Upper lobe of right lung (tissue), 1 donor: ENCODE measurements around the gene BCAR3. TPM values are rescaled to one million over a fixed set of nuclear protein-coding genes. Genes with fewer than 3 reads are reported as not detected.
"Not testable (repeated sequence)": the region's sequence is repeated elsewhere in the genome, so short reads cannot be mapped to it uniquely, and the experiment has no call there.

Experiments used
- ATAC-seq: fragments of 200-7000 bp; cut with Tn5 transposase; one replicate; pipeline ENCODE4 v1.9.1; 2020; ENCODE audit warnings: mild to moderate bottlenecking, moderate library complexity
- DNase-seq: peaks from one replicate; pipeline ENCODE4 v3.0.0-alpha.2; 2020
- H3K27ac ChIP-seq: fragments of 200-600 bp; one replicate; pipeline ENCODE4 v1.8.0; 2022
- H3K27me3 ChIP-seq: fragments of 200-600 bp; one replicate; pipeline ENCODE4 v1.8.0; 2022; ENCODE audit warnings: mild to moderate bottlenecking
- H3K36me3 ChIP-seq: fragments of 200-600 bp; one replicate; pipeline ENCODE4 v1.8.0; 2022
- H3K4me1 ChIP-seq: fragments of 200-600 bp; one replicate; pipeline ENCODE4 v1.8.0; 2022
- H3K4me3 ChIP-seq: fragments of 200-600 bp; one replicate; pipeline ENCODE4 v1.8.0; 2022; ENCODE audit warnings: mild to moderate bottlenecking
- H3K9me3 ChIP-seq: fragments of 200-600 bp; one replicate; pipeline ENCODE4 v1.8.0; 2022
- intact Hi-C: fragments of 100-400 bp; cut with DNase I; formaldehyde crosslinking; loops from one replicate; pipeline ENCODE4 v1.11.0; 2022
- total RNA-seq: library from RNA; stranded (reverse); fragmentation: NEBNext Ultra II Directional; extraction: Animal tissue kit (Norgen Biotek cat#: 25700); gene quantifications from one replicate; pipeline ENCODE4 v1.2.1, GENCODE V29; 2021
- TF ChIP-seq, protein P1 (sequence below): fragments of 200-600 bp; IDR thresholded peaks from one replicate; pipeline ENCODE4 v1.8.0; 2022; ENCODE audit warnings: antibody characterized with exemption
- donor health status: DM: no; HTN: yes; CAD: no; lungs with severe emphysema.

The BCAR3 gene
- total RNA-seq, 1 donor from 2014 or later = 23.5 TPM

DNA sequence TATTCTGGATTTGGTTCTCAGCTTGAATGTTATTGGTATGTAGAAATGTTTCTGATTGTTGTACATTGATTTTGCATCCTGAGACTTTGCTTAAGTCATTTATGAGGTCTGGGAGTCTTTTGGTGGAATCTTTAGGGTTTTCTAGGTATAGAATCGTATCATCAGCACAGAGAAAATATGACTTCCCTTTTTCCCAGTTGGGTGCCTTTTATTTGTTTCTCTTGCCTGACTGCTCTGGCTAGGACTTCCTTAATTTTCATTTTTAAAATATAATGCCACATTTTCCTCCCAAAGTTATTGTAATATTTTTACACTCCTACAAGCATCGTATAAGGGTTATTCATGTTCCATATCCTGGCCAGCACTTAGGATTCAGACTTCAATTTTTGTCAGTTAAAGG, 122.6 kb downstream of the BCAR3 start:
- ATAC-seq (no peak), DNase-seq (no peak)
- intact Hi-C loops = no loop called here
- no peak overlapping the region for H3K4me3 ChIP-seq
- no peak overlapping the region for H3K27ac ChIP-seq
- H3K36me3 ChIP-seq = peaks cover 35% of the 10 kb centered on the region
- H3K4me1 ChIP-seq = peaks cover 11% of the 10 kb centered on the region
- H3K9me3 ChIP-seq = no peaks in the 10 kb centered on the region
- no peaks in the 10 kb centered on the region for H3K27me3 ChIP-seq
- TF ChIP-seq, protein P1, sequence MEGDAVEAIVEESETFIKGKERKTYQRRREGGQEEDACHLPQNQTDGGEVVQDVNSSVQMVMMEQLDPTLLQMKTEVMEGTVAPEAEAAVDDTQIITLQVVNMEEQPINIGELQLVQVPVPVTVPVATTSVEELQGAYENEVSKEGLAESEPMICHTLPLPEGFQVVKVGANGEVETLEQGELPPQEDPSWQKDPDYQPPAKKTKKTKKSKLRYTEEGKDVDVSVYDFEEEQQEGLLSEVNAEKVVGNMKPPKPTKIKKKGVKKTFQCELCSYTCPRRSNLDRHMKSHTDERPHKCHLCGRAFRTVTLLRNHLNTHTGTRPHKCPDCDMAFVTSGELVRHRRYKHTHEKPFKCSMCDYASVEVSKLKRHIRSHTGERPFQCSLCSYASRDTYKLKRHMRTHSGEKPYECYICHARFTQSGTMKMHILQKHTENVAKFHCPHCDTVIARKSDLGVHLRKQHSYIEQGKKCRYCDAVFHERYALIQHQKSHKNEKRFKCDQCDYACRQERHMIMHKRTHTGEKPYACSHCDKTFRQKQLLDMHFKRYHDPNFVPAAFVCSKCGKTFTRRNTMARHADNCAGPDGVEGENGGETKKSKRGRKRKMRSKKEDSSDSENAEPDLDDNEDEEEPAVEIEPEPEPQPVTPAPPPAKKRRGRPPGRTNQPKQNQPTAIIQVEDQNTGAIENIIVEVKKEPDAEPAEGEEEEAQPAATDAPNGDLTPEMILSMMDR = no peak

DNA sequence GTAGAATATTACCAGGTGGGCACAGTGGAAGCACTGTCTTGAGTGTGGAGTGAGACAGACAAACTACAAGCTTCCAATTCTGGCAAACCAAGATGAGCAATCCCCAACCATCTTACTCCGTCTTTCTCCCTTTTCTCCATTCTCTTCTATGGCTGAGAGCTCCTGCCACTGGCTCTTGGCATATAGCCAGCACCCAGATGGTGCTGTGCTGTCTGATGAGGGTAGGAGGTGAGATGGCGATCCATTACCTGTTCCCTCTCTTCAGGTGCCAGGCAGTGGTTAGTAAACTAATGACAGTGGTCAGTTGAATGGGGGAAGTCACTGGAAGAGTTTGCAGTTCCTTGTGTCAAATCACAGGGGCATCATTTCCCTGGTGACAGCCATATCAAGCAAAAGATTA, 125.3 kb downstream of the BCAR3 start:
- ATAC-seq (peak; percentile 11), DNase-seq (no peak)
- H3K27me3 ChIP-seq = no peaks in the 10 kb centered on the region
- intact Hi-C loops = no loop called here
- peaks cover 35% of the 10 kb centered on the region for H3K4me1 ChIP-seq
- no peaks in the 10 kb centered on the region for H3K9me3 ChIP-seq
- TF ChIP-seq, protein P1 = no peak
- H3K4me3 ChIP-seq = no peak overlapping the region
- peaks cover 17% of the 10 kb centered on the region for H3K36me3 ChIP-seq
- peak overlapping the region; percentile 78 for H3K27ac ChIP-seq

DNA sequence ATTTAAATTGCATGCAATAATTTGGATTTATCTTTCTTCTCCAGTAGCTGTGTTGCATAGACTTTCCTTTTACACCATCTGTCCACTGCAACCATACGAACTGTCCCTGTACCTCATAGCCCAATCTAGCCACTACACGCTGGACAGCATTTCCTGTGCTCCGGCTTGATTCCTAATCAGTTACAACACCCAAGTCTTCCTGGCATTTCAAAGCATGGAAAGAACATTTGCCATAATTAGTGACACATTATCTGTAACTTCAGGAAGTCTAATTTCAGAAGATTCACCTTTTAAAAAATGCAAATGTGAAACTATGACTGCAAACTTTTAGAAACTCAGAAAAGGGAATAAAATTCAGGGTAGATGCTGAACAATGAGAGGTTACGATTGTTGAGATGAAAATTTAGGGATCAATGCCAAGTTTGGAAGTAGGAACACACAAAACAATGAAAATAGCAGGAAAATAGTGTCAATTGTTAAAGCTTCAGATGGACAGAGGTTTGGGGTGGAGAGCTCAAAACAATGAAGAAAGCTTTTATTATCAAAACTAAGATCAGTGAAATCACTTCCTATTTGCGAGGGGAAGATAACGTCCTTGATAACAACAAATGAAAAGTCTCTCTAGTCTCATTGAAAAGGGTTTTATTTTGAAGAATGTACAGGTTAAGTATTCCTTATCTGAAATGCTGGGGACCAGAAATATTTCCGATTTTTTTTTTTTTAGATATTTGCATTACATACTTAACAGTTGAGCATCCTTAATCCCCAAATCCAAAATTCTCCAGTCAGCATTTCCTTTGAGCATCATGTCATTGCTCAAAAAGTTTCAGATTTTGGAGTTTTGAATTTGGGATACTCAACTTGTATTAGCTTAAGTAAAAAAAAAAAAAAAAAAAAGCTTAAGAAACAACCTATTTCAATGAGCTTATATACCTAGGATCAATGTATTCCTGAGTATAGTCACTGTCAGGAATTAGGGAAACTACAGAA, 126.5 kb downstream of the BCAR3 start:
- TF ChIP-seq, protein P1 = no peak
- H3K27me3 ChIP-seq = no peaks in the 10 kb centered on the region
- DNase-seq (no peak), ATAC-seq (peak; percentile 63)
- peaks cover 8% of the 10 kb centered on the region for H3K36me3 ChIP-seq
- H3K4me3 ChIP-seq = no peak overlapping the region
- H3K4me1 ChIP-seq = peaks cover 35% of the 10 kb centered on the region
- H3K9me3 ChIP-seq = no peaks in the 10 kb centered on the region
- H3K27ac ChIP-seq = peak overlapping the region; percentile 78
- intact Hi-C loops = no loop called here

DNA sequence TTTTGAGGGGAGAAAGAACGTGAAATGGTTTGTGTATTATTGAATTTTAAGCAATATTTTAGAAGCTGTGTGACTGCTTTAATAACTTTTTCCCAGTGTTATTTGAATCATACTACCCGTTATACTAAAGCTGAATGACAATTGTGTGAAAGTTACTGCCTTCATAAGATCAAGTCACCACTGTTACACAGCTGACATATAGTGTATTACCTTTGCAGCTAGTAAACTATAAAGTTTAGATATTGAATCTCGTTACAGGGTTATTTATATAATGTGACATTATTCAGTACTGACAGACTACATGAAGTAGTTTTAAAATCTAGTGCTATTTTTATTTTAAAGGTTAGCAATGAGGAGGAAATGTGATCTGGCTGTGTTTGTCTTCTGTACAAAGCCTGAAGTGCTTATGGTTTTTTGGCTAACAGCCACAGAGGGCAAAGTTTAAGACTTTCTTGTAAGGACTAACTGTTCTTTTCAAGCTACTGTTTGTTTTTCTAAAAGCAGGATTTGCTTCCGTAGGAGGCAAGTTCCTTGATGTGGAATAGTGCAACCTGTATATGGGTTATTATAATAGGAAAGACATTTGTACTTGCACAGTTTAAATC, 127.6 kb downstream of the BCAR3 start:
- DNase-seq, H3K36me3 ChIP-seq, H3K4me3 ChIP-seq, intact Hi-C loops, H3K27me3 ChIP-seq, H3K9me3 ChIP-seq: not testable (repeated sequence)
- Histone ChIP-seq H3K27ac (peak overlapping the region; percentile 78), H3K4me1 (peaks cover 35% of the 10 kb centered on the region)
- ATAC-seq = peak; percentile 82

DNA sequence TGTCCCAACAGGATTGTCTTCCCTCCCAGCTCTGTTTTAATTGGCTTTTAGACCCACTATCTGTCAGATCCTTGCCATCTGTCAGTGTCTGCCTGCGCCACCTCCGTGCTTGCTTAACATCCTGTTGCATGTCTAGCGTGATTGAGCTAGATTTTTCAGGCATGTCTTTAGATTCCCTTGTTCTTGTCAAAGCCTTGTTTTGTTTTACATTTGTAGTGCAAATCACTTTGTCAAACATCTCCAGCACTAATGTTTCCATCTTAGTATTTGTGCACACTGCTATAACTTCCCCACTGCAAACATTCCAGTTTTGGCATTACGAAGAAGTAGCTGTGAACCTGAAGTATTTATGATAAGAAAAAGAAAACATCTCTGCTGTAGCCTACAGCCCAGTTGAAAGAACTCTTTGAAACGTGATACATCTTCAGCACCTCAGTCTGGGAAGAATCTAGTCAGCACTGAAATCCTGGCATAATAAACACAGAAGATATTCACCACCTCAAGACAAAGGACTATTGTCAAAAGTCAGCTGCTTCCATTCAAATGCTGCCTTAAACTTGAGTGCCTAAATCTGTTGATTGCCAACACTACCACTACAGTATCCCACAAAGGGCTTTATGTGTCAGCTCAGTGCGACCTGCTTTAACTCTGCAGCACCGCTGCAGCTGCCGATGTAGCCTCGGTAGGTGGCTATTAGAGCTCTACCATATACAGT, 128.7 kb downstream of the BCAR3 start:
- no peaks in the 10 kb centered on the region for H3K9me3 ChIP-seq
- peak overlapping the region; percentile 78 for H3K27ac ChIP-seq
- peaks cover 6% of the 10 kb centered on the region for H3K36me3 ChIP-seq
- TF ChIP-seq, protein P1 = no peak
- peaks cover 35% of the 10 kb centered on the region for H3K4me1 ChIP-seq
- peak; percentile 44 for ATAC-seq
- DNase-seq = no peak
- intact Hi-C loops = no loop called here
- H3K4me3 ChIP-seq = no peak overlapping the region
- H3K27me3 ChIP-seq = no peaks in the 10 kb centered on the region
